Measurements from ENCODE around the gene RETREG1.
"Not testable (repeated sequence)": the region's sequence is repeated elsewhere in the genome, so short reads cannot be mapped to it uniquely, and the experiment has no call there.

The RETREG1 gene

GRCh38 chr5:16554110-16554509 is 62.7 kb downstream of the RETREG1 start:
- no peak for DNase-seq (ENCODE audit: low read depth in 2 of 2)

GRCh38 chr5:16552666-16553343 is 64.0 kb downstream of the RETREG1 start:
- DNase-seq (ENCODE audit: low read depth in 2 of 2): peak; percentile 8 to 10

- DNase-seq (ENCODE audit: low read depth in 2 of 2): no peak
Observed at GRCh38 chr5:16551628-16552027, 65.2 kb downstream of the RETREG1 start.

DNA sequence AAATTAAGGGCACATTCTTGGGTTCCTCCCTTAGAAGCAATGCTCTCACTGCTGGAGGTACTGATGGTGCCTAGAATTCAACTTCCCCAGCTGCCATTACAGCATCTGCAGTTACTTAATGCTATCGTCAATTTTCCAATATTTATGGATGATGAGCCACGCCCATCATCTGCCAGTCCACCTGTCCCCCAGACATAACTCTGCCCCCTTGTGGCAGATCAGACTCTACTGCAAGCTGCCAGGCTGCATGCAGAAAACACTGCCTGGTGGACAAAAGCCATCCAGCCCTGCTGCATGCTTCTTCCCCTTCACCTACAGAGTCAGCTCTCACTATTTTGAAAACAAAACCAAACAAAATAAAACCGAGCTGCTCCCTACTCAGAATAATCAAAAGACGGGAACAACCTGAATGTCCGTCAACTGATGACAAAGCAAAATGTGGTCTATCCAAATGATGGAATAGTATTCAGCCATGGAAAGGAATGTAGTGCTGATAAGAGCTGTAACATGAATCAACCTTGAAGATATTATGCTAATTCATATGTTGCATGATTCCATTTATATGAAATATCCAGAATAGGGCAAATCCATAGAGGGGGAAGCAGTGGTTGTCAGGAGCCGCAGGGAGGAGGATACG is 66.4 kb downstream of the RETREG1 start:
- no peak for DNase-seq (ENCODE audit: low read depth in 2 of 2)

GRCh38 chr5:16549491-16550206 is 67.1 kb downstream of the RETREG1 start:
- DNase-seq (ENCODE audit: low read depth in 2 of 2): no peak

DNA sequence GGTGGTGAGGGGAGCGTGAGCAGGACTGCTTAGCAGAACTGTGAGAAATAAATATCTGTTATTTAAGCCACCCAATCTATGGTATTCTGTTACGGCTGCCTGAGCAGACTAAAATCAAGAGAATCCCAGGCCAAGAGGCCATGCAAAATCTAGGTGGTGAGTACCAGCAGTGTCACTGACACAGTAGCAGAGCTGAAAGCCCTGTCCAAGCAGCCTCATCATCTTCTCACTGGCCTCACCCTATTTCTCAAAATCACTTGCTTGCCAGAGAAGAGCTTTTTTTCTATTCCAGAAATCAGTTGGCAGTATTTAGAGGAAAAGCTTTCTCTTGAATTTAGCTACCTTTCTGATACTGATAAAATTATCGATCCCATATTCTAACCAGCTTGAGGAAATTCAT is 68.0 kb downstream of the RETREG1 start:
- no peak for DNase-seq (ENCODE audit: low read depth in 2 of 2)

- DNase-seq (ENCODE audit: low read depth in 2 of 2): no peak
Observed at GRCh38 chr5:16548115-16548514, 68.7 kb downstream of the RETREG1 start.

GRCh38 chr5:16547200-16547842 is 69.5 kb downstream of the RETREG1 start:
- DNase-seq (ENCODE audit: low read depth in 2 of 2): no peak

DNA sequence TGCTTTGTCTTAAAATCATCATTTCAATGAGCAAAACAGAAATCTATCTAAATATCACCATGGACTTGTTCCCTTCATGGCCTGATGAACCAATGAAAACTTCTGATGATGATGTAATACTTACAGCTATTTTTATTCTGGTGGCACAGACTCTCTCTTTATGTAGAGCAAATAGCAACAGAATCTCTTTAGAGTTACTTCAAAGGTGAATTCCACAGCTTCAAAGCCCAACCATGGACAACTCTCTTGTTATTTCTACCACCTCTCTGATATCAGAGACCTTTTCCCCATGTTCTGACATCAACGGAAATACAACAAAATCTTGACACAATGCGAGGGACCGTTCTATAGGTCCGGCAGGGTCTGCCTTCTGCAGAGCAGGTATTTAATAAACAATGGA is 70.1 kb downstream of the RETREG1 start:
- no peak for DNase-seq (ENCODE audit: low read depth in 2 of 2)

GRCh38 chr5:16544607-16545374 is 72.0 kb downstream of the RETREG1 start:
- DNase-seq (ENCODE audit: low read depth in 2 of 2): no peak

- not testable (repeated sequence) for DNase-seq (ENCODE audit: low read depth in 2 of 2)
Observed at GRCh38 chr5:16543206-16543605, 73.6 kb downstream of the RETREG1 start.

GRCh38 chr5:16542236-16542635 is 74.6 kb downstream of the RETREG1 start:
- no peak for DNase-seq (ENCODE audit: low read depth in 2 of 2)

DNA sequence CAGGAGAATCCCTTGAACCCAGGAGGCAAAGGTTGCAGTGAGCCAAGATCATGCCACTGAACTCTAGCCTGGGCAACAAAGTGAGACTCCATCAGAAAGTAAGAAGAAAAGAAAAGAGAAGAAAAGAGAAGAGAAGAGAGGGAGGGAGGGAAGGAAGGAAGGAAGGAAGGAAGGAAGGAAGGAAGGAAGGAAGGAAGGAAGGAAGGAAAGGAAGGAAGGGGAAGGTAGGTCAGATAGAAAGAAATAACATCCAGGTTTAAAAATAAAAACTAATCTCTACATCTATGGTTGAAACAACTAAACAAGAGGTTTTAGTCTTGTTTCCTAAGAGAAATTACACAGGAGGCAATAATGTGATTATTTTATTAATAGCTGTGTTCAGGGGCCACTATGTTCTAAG is 75.2 kb downstream of the RETREG1 start:
- DNase-seq (ENCODE audit: low read depth in 2 of 2): not testable (repeated sequence)

GRCh38 chr5:16540421-16540820 is 76.4 kb downstream of the RETREG1 start:
- no peak for DNase-seq (ENCODE audit: low read depth in 2 of 2)

- no peak for DNase-seq (ENCODE audit: low read depth in 2 of 2)
Observed at GRCh38 chr5:16539169-16539666, 77.6 kb downstream of the RETREG1 start.

DNA sequence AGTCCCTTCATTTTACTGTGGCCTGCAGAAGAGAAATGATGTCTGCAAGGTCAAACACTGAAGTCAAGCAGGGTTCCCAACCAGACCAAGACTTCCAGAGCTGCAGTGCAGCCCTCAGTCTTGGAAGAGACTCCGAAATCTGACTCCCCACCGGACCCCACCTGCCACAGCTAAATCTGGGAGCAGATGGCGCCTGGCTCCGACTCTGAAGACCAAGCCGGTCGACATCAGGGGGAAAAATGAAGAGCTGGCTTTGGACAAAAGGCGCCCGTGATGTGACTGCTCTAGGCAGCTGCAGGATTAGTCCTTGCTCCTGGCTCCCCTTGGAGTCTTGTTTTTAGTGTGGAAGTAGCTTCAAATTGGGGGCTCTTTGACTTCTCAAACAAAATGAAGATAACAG is 78.8 kb downstream of the RETREG1 start:
- no peak for DNase-seq (ENCODE audit: low read depth in 2 of 2)

DNA sequence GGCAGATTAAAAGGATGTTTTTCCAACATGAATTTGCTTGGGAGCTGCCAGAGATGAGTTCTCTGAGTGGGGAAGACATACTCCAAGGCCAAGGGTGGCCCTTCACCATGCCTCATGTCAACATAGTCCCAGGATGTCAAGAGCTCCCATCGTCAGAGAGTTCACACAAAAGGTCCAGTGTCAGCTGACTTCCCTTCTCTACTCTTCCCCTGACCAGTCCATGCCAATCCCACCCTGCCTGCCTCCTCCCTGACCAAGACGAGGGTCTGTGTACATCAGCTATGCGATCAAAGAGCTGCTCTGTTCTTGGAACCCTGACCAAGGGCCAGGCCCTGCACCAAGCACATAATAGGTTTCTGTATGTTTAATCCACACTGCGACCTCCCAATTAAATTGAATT is 80.0 kb downstream of the RETREG1 start:
- no peak for DNase-seq (ENCODE audit: low read depth in 2 of 2)

- DNase-seq (ENCODE audit: low read depth in 2 of 2): no peak
Observed at GRCh38 chr5:16536246-16536645, 80.6 kb downstream of the RETREG1 start.

DNA sequence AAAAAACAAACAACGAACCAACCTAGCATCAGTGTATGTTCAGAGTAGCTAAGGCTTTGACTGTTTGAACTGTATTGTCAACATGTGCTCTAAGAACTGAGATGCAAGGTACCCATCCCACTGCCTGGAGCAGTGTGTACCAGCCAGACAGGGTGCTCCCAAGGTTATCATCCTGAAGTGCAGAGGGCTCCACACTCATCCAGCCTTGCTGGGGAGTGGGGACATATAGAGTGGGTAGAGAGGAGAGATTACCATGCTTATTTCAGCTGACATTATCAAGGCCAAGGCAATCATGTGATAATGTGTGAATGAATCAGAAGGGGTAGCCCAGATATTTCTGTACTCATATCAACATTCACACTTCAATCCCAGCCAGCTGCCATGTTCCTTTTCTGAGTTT is 82.5 kb downstream of the RETREG1 start:
- no peak for DNase-seq (ENCODE audit: low read depth in 2 of 2)

- DNase-seq (ENCODE audit: low read depth in 2 of 2): no peak
Observed at GRCh38 chr5:16531063-16531648, 85.6 kb downstream of the RETREG1 start.

GRCh38 chr5:16529306-16529705 is 87.5 kb downstream of the RETREG1 start:
- DNase-seq (ENCODE audit: low read depth in 2 of 2): no peak
